ENCODE data around the gene PNPLA3.

The PNPLA3 gene

DNA sequence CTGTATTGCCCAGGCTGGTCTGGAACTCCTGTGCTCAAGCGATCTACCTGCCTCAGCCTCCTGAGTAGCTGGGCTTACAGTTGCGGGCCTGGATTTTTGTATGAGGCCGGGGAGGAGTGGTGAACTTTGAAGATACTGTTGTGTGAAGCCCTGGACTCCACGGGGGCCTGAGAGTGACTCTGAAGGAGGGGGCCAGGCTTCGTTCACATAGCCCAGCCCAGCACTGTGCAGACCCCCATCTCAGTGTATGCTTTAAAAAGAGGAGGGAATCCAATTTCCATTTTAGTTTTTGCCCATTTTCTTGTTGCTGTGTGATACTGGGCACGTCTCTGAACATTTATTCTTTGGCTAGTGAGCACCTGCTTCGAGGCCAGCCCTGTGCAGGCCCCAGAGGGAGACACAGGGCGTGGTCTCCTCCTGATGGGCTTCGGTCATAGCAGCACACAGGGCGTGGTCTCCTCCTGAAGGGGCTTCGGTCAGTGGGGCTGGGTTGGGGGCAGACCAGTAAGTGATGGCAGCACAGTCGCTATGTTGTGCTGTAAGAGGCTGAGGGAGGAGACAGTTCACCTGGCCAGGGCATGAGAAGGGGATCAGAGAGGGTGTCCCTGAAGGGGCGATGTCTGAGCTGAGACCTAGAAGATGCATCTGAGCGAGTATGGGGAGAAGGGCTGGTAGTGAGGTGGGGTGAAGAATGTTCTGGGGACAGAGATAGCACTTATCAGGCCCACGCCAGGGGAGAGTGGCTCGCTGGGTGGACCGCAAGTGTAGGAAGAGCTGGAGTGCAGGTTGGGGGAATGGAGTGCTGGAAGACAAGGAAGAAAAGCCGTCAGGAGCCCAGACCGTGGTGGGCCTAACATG, 45.6 kb downstream of the PNPLA3 start:
- Histone ChIP-seq H3K4me2 (ENCODE audit: low read length) (no peak overlapping the region), H4K20me1 (ENCODE audit: control insufficient read depth, insufficient read depth, low read depth, low read length) (no peaks in the 10 kb centered on the region), H3K27ac (ENCODE audit: low read depth, low read length) (no peak overlapping the region), H3F3A (ENCODE audit: control insufficient read depth, insufficient read depth) (no peaks in the 10 kb centered on the region), H3K4me3 (ENCODE audit: low read length) (no peak overlapping the region), H3K9me2 (replicated peaks; ENCODE audit: control insufficient read depth, low read length) (no peaks in the 10 kb centered on the region), H3K27me3 (ENCODE audit: control insufficient read depth, low read length) (no peaks in the 10 kb centered on the region), H3K9me3 (ENCODE audit: control insufficient read depth, insufficient read depth, low read length) (no peaks in the 10 kb centered on the region), H3K4me1 (ENCODE audit: control insufficient read depth, low read length) (no peaks in the 10 kb centered on the region), H3K36me3 (ENCODE audit: control insufficient read depth, low read length) (peaks cover 85% of the 10 kb centered on the region), H3K79me2 (ENCODE audit: control insufficient read depth, low read length) (no peaks in the 10 kb centered on the region)
- no peak for TF ChIP-seq EZH2phosphoT487 (IDR thresholded peaks at IDR 0.05; ENCODE audit: borderline replicate concordance, low read length)
- TF ChIP-seq, protein P1, sequence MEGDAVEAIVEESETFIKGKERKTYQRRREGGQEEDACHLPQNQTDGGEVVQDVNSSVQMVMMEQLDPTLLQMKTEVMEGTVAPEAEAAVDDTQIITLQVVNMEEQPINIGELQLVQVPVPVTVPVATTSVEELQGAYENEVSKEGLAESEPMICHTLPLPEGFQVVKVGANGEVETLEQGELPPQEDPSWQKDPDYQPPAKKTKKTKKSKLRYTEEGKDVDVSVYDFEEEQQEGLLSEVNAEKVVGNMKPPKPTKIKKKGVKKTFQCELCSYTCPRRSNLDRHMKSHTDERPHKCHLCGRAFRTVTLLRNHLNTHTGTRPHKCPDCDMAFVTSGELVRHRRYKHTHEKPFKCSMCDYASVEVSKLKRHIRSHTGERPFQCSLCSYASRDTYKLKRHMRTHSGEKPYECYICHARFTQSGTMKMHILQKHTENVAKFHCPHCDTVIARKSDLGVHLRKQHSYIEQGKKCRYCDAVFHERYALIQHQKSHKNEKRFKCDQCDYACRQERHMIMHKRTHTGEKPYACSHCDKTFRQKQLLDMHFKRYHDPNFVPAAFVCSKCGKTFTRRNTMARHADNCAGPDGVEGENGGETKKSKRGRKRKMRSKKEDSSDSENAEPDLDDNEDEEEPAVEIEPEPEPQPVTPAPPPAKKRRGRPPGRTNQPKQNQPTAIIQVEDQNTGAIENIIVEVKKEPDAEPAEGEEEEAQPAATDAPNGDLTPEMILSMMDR (IDR thresholded peaks at IDR 0.05; ENCODE audit: low read depth, low read length, poor library complexity, severe bottlenecking), result no peak

DNA sequence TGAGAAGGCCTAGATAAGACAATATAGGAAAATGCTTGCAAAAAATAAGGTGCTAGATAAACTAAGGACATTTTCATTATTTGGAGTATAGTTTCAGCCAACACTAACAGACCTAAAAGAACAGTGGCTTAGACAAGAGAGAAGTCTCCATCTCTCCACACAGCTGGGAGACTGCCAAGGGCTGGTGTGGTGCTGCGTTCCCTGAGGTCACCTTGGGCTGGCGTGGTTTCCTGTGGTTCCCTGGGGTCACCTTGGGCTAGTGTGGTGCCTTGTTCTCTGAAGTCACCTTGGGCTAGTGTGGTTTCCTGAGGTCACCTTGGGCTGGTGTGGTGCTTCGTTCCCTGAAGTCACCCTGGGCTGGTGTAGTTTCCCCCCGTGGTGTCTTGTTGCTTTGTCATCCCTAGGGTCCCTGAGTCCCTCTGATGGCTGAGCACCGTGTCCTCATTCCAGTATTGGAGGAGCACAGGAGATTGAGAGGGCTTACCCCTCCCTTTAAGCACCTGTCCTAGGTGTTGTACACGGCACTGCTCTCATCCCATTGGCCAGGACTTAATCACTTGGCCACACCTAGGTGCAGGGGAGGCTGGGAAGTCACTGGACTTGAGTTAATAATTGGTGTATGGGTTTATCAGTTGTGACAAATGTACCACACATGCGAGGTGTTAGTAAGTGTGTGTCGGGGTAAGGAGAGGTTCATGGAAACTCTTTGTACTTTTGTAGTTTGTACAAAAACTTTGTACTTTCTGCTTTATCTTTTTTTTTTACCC, 46.6 kb downstream of the PNPLA3 start:
- Histone ChIP-seq H3K36me3 (ENCODE audit: control insufficient read depth, low read length) (peaks cover 88% of the 10 kb centered on the region), H3K4me2 (ENCODE audit: low read length) (no peak overlapping the region), H3K4me3 (ENCODE audit: low read length) (no peak overlapping the region), H3K27me3 (ENCODE audit: control insufficient read depth, low read length) (no peaks in the 10 kb centered on the region), H3K79me2 (ENCODE audit: control insufficient read depth, low read length) (no peaks in the 10 kb centered on the region), H3K27ac (ENCODE audit: low read depth, low read length) (no peak overlapping the region), H3K4me1 (ENCODE audit: control insufficient read depth, low read length) (no peaks in the 10 kb centered on the region), H3F3A (ENCODE audit: control insufficient read depth, insufficient read depth) (no peaks in the 10 kb centered on the region), H4K20me1 (ENCODE audit: control insufficient read depth, insufficient read depth, low read depth, low read length) (no peaks in the 10 kb centered on the region), H3K9me3 (ENCODE audit: control insufficient read depth, insufficient read depth, low read length) (no peaks in the 10 kb centered on the region), H3K9me2 (replicated peaks; ENCODE audit: control insufficient read depth, low read length) (no peaks in the 10 kb centered on the region)
- TF ChIP-seq, protein P1 (IDR thresholded peaks at IDR 0.05; ENCODE audit: low read depth, low read length, poor library complexity, severe bottlenecking), result no peak
- TF ChIP-seq EZH2phosphoT487 (IDR thresholded peaks at IDR 0.05; ENCODE audit: borderline replicate concordance, low read length), result no peak

DNA sequence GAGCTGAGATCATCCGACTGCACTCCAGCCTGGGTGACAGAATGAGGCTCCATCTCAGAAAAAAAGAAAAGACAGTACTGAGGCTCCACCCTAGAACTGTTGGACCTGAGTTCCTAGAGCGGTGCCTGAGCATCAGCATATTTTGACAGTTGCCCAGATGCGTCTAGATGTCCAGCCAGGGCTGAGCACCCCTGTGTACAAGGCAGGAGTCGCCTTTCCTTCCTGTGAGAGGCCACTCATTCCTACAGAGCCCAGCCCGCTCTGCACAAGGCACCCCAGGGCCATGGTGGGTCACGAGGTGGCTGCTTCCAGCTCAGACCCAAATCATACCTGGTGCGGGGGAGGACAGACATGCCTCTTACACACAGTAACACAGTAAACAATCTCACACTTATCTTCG, 47.5 kb downstream of the PNPLA3 start:
- H3K4me1 ChIP-seq (ENCODE audit: control insufficient read depth, low read length), result no peaks in the 10 kb centered on the region
- no peaks in the 10 kb centered on the region for H3F3A ChIP-seq (ENCODE audit: control insufficient read depth, insufficient read depth)
- H3K9me2 ChIP-seq (replicated peaks; ENCODE audit: control insufficient read depth, low read length), result no peaks in the 10 kb centered on the region
- peaks cover 85% of the 10 kb centered on the region for H3K36me3 ChIP-seq (ENCODE audit: control insufficient read depth, low read length)
- no peak overlapping the region for H3K27ac ChIP-seq (ENCODE audit: low read depth, low read length)
- H3K27me3 ChIP-seq (ENCODE audit: control insufficient read depth, low read length), result no peaks in the 10 kb centered on the region
- no peak for TF ChIP-seq EZH2phosphoT487 (IDR thresholded peaks at IDR 0.05; ENCODE audit: borderline replicate concordance, low read length)
- TF ChIP-seq, protein P1 (IDR thresholded peaks at IDR 0.05; ENCODE audit: low read depth, low read length, poor library complexity, severe bottlenecking), result no peak
- H3K4me2 ChIP-seq (ENCODE audit: low read length), result no peak overlapping the region
- no peak overlapping the region for H3K4me3 ChIP-seq (ENCODE audit: low read length)
- no peaks in the 10 kb centered on the region for H4K20me1 ChIP-seq (ENCODE audit: control insufficient read depth, insufficient read depth, low read depth, low read length)
- H3K9me3 ChIP-seq (ENCODE audit: control insufficient read depth, insufficient read depth, low read length), result no peaks in the 10 kb centered on the region
- H3K79me2 ChIP-seq (ENCODE audit: control insufficient read depth, low read length), result no peaks in the 10 kb centered on the region
